DND-41 (cell line): ENCODE data around the gene INHBB.

Experiments used
- ATAC-seq: fragments of 200-7000 bp; cut with Tn5 transposase; 3 replicates; pipeline ENCODE4 v1.9.1; 2021; ENCODE audit warnings: low read depth; ENCODE audit not compliant: insufficient read depth
- DNase-seq: peaks from one replicate; pipeline ENCODE4 v3.0.0-alpha.2; 2020
- H2AFZ ChIP-seq: 2 replicates; pipeline ENCODE4 v1.6.0; 2012; ENCODE audit warnings: low read depth, low read length
- H3K27ac ChIP-seq: 2 replicates; pipeline ENCODE4 v1.5.1; 2012; ENCODE audit warnings: low read length, inconsistent platforms
- H3K27me3 ChIP-seq: fragments of 200-600 bp; sonication (generic); 2 replicates; pipeline ENCODE4 v1.6.0; 2012; ENCODE audit warnings: low read length, mild to moderate bottlenecking, inconsistent platforms; ENCODE audit not compliant: insufficient read depth, poor library complexity
- H3K36me3 ChIP-seq: 2 replicates; pipeline ENCODE4 v1.5.1; 2012; ENCODE audit warnings: low read length, inconsistent platforms; ENCODE audit not compliant: insufficient read depth
- H3K4me1 ChIP-seq: 2 replicates; pipeline ENCODE4 v1.5.1; 2012; ENCODE audit warnings: mild to moderate bottlenecking, low read length; ENCODE audit not compliant: insufficient read depth
- H3K4me2 ChIP-seq: 2 replicates; pipeline ENCODE4 v1.6.0; 2012; ENCODE audit warnings: mild to moderate bottlenecking, moderate library complexity, low read length, inconsistent platforms; ENCODE audit not compliant: insufficient read depth
- H3K4me3 ChIP-seq, 2 experiments: fragments of 200-600 bp in 1 of 2; shearing (Covaris generic) in 1 of 2; 2 replicates each; pipeline ENCODE4 v1.5.1; 2012 to 2016; ENCODE audit warnings: inconsistent platforms in 2 of 2, low read length in 2 of 2, mild to moderate bottlenecking in 2 of 2, low read depth in 1 of 2, moderate library complexity in 1 of 2
- H3K79me2 ChIP-seq: 2 replicates; pipeline ENCODE4 v1.6.0; 2012; ENCODE audit warnings: low read length, inconsistent platforms; ENCODE audit not compliant: insufficient read depth
- H3K9ac ChIP-seq: 2 replicates; pipeline ENCODE4 v1.6.0; 2012; ENCODE audit warnings: low read depth, mild to moderate bottlenecking, inconsistent platforms, low read length, moderate library complexity
- H3K9me3 ChIP-seq: 2 replicates; pipeline ENCODE4 v1.5.1; 2012; ENCODE audit warnings: low read length, moderate library complexity, mild to moderate bottlenecking, inconsistent platforms; ENCODE audit not compliant: insufficient read depth, severe bottlenecking
- H4K20me1 ChIP-seq: 2 replicates; pipeline ENCODE4 v1.6.0; 2012; ENCODE audit warnings: low read length; ENCODE audit not compliant: insufficient read depth
- EZH2 ChIP-seq: IDR thresholded peaks from 3 replicates; pipeline ENCODE4 v1.6.1; 2012; ENCODE audit warnings: borderline replicate concordance, low read depth, mild to moderate bottlenecking, moderate library complexity, low read length, inconsistent platforms; ENCODE audit not compliant: severe bottlenecking
- TF ChIP-seq, protein P1 (sequence below): IDR thresholded peaks from 2 replicates; pipeline ENCODE4 v1.5.1; 2012; ENCODE audit warnings: borderline replicate concordance, low read length, moderate library complexity, mild to moderate bottlenecking; ENCODE audit not compliant: poor library complexity, severe bottlenecking; ENCODE audit errors: extremely low read depth

INHBB gene

DNA sequence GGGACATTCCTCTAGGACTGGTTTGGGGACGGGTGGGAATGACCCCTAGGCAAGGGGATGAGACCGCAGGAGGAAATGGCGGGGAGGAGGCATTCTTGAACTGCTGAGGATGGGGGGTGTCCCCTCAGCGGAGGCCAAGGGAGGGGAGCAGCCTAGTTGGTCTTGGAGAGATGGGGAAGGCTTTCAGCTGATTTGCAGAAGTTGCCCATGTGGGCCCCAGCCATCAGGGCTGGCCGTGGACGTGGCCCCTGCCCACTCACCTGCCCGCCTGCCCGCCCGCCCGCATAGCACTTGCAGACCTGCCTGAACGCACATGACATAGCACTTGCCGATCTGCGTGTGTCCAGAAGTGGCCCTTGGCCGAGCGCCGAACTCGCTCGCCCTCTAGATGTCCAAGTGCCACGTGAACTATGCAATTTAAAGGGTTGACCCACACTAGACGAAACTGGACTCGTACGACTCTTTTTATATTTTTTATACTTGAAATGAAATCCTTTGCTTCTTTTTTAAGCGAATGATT, 4.9 kb downstream of the INHBB start:
- ATAC-seq, result no peak
- Histone ChIP-seq H3K4me2 (no peak overlapping the region), H3K9me3 (no peaks in the 10 kb centered on the region), H3K4me3 (no peak overlapping the region), H3K9ac (no peak overlapping the region), H3K27me3 (no peaks in the 10 kb centered on the region), H3K27ac (no peak overlapping the region), H3K4me1 (no peaks in the 10 kb centered on the region), H3K79me2 (no peaks in the 10 kb centered on the region), H4K20me1 (no peaks in the 10 kb centered on the region; the same call in 1 of the 2 replicates), H2AFZ (no peak overlapping the region), H3K36me3 (no peaks in the 10 kb centered on the region)
- no peak for DNase-seq
- TF ChIP-seq EZH2, result no peak
- TF ChIP-seq, protein P1, sequence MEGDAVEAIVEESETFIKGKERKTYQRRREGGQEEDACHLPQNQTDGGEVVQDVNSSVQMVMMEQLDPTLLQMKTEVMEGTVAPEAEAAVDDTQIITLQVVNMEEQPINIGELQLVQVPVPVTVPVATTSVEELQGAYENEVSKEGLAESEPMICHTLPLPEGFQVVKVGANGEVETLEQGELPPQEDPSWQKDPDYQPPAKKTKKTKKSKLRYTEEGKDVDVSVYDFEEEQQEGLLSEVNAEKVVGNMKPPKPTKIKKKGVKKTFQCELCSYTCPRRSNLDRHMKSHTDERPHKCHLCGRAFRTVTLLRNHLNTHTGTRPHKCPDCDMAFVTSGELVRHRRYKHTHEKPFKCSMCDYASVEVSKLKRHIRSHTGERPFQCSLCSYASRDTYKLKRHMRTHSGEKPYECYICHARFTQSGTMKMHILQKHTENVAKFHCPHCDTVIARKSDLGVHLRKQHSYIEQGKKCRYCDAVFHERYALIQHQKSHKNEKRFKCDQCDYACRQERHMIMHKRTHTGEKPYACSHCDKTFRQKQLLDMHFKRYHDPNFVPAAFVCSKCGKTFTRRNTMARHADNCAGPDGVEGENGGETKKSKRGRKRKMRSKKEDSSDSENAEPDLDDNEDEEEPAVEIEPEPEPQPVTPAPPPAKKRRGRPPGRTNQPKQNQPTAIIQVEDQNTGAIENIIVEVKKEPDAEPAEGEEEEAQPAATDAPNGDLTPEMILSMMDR, result no peak

DNA sequence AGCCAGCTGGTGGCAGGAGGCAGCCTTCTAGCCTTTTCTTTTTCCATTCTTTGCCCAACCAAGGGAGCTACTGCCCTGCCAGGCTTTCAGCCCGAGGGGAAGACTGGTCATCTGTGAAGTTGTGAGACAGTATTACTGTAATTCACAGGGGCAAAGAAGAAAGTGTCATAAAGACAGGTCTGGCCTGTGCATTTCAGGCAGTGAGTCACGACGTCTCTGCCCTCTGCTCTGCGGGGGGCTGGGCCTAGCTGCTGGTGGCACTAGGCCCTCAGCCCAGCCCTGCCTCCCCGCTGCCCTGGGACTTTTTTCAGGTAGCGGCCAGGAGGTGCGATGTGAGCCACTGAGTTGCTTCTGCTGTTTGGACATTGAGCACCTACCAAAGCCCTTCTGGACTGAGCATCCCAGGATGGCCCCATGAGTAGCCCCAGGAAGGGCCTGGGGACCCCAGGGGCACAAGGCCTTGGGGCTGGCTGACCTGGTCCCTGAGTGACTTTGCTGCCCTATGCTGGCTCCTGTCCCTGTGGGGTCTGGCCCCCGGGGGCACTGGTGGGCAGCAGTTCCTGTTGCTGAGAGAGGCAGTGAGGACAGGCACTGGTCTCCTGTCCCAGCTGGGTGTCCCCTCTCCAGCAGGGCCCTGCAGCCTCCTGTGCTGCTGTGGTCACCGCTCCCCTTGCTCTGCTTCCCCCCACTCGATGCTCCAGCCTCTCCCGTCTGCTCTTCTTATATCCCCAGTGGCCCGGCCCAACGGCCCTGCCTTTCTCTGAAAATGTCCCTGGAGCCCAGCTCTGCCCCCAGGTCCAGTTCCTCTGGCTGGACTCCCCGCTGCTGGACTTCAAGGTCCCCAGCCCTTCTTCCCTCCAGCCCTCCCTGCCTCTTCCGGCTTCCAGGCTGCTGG, 7.0 kb downstream of the INHBB start:
- H3K36me3 ChIP-seq, result no peaks in the 10 kb centered on the region
- DNase-seq (no peak), ATAC-seq (no peak)
- H3K27ac ChIP-seq, result no peak overlapping the region
- no peak overlapping the region for H3K4me3 ChIP-seq
- no peaks in the 10 kb centered on the region for H3K4me1 ChIP-seq
- no peak overlapping the region for H3K9ac ChIP-seq
- TF ChIP-seq, protein P1, result no peak
- no peak for TF ChIP-seq EZH2
- H3K27me3 ChIP-seq, result no peaks in the 10 kb centered on the region
- H3K4me2 ChIP-seq, result no peak overlapping the region
- H3K9me3 ChIP-seq, result no peaks in the 10 kb centered on the region
- H4K20me1 ChIP-seq, result no peaks in the 10 kb centered on the region; the same call in 1 of the 2 replicates
- no peak overlapping the region for H2AFZ ChIP-seq
- H3K79me2 ChIP-seq, result no peaks in the 10 kb centered on the region

DNA sequence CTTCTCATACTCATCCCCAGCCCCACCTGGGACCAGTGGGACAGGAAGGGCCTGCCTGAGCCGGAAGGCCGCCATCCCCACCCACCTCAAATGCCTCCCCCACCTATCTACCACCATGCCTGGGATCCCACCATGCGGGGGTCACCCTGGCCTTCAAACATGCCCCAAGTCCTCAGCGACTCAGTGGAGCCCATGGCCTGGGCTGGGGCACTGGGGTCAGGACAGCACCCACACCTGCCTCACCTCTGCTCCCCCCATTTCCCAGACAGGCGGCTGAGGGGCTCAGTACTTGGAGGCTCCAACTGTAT, 7.6 kb downstream of the INHBB start:
- DNase-seq (no peak), ATAC-seq (no peak)
- H3K9me3 ChIP-seq, result no peaks in the 10 kb centered on the region
- H3K4me2 ChIP-seq, result no peak overlapping the region
- H3K27me3 ChIP-seq, result no peaks in the 10 kb centered on the region
- no peaks in the 10 kb centered on the region for H3K79me2 ChIP-seq
- no peaks in the 10 kb centered on the region for H3K36me3 ChIP-seq
- H4K20me1 ChIP-seq, result no peaks in the 10 kb centered on the region; the same call in 1 of the 2 replicates
- H3K4me3 ChIP-seq, result no peak overlapping the region
- no peak overlapping the region for H2AFZ ChIP-seq
- H3K9ac ChIP-seq, result no peak overlapping the region
- no peak overlapping the region for H3K27ac ChIP-seq
- TF ChIP-seq, protein P1, result no peak
- no peak for TF ChIP-seq EZH2
- H3K4me1 ChIP-seq, result no peaks in the 10 kb centered on the region
